A549 (cell line): ENCODE data around the gene ZHX3. TPM values are rescaled to one million over a fixed set of nuclear protein-coding genes. Genes with fewer than 3 reads are reported as not detected.

Source experiments
- ATAC-seq, 2 experiments: fragments of 200-7000 bp in 1 of 2; fragments of >200 bp in 1 of 2; cut with Nextera tagmentation in 1 of 2; cut with Tn5 transposase in 1 of 2; 3 replicates each; pipeline versions ENCODE4 v1.8.0 to v1.9.1; 2018 to 2020; ENCODE audit warnings: mild to moderate bottlenecking in 1 of 2, moderate library complexity in 1 of 2
- CTCF ChIA-PET: fragments of 300-600 bp; sonication (Branson Sonifier 250); formaldehyde crosslinking; extraction: SDS; loops from one replicate; lab custom pipeline; 2021; ENCODE audit warnings: antibody characterized with exemption, inconsistent platforms; lab: Yijun Ruan, JAX
- POLR2A ChIA-PET: fragments of 350-600 bp; formaldehyde crosslinking; extraction: SDS; loops from one replicate; lab custom pipeline; 2021; ENCODE audit warnings: antibody characterized with exemption, inconsistent platforms; lab: Yijun Ruan, JAX
- DNase-seq, 2 experiments: peaks; one replicate each; pipeline versions ENCODE4 v3.0.0 to v3.0.0-alpha.2; 2011 to 2016; ENCODE audit warnings: low read depth in 1 of 2, low spot score in 1 of 2
- FAIRE-seq: peaks from 2 replicates; lab custom pipeline; 2011; peaks lifted over from hg19 to GRCh38; lab: Jason Lieb, UNC
- H3K27ac ChIP-seq, 2 experiments: fragments of >200 bp; sonication (Bioruptor Twin); formaldehyde crosslinking; 3 replicates each; pipeline ENCODE4 v1.5.1; 2016 to 2017
- H3K4me1 ChIP-seq: fragments of >200 bp; sonication (Bioruptor Twin); formaldehyde crosslinking; 3 replicates; pipeline ENCODE4 v1.6.1; 2016
- H3K4me2 ChIP-seq: fragments of >200 bp; sonication (Bioruptor Twin); formaldehyde crosslinking; 3 replicates; pipeline ENCODE4 v1.6.1; 2016
- H3K4me3 ChIP-seq: fragments of >200 bp; sonication (Bioruptor Twin); formaldehyde crosslinking; 3 replicates; pipeline ENCODE4 v1.5.1; 2016
- H3K9me3 ChIP-seq: fragments of >200 bp; sonication (Bioruptor Twin); formaldehyde crosslinking; 3 replicates; pipeline ENCODE4 v1.6.1; 2016
- ATOH8 ChIP-seq: fragments of 250-450 bp; sonication (Bioruptor Pico); IDR thresholded peaks from 2 replicates; pipeline ENCODE4 v1.5.0; 2020; ENCODE audit warnings: low read depth, mild to moderate bottlenecking, moderate library complexity
- BCL3 ChIP-seq: fragments of >200 bp; sonication (Bioruptor Twin); formaldehyde crosslinking; IDR thresholded peaks from 3 replicates; pipeline ENCODE4 v1.6.1; 2016
- HEYL ChIP-seq: fragments of 250-450 bp; sonication (Bioruptor Pico); IDR thresholded peaks from 2 replicates; pipeline ENCODE4 v1.8.0; 2021; ENCODE audit warnings: mild to moderate bottlenecking, moderate library complexity
- JUN ChIP-seq, 2 experiments: fragments of >200 bp; sonication (Bioruptor Twin); formaldehyde crosslinking; IDR thresholded peaks; 2 replicates in 1 of 2; 3 replicates in 1 of 2; pipeline ENCODE4 v1.6.1; 2016 to 2017
- KDM5A ChIP-seq: fragments of 200-600 bp; sonication (generic); IDR thresholded peaks from 2 replicates; pipeline ENCODE4 v1.6.1; 2016; ENCODE audit warnings: antibody characterized with exemption, mild to moderate bottlenecking
- MAZ ChIP-seq: fragments of 150-350 bp; IDR thresholded peaks from 2 replicates; pipeline ENCODE4 v1.6.1; 2014; ENCODE audit warnings: antibody characterized with exemption, low read depth, low read length, borderline replicate concordance
- NFE2L2 ChIP-seq: fragments of 150-350 bp; conservative IDR thresholded peaks from 2 replicates; pipeline ENCODE4 v1.6.1; 2014; ENCODE audit warnings: low read length
- NR3C1 ChIP-seq: fragments of >200 bp; sonication (Bioruptor Twin); formaldehyde crosslinking; IDR thresholded peaks from 3 replicates; pipeline ENCODE4 v1.6.1; 2017
- PHF8 ChIP-seq: fragments of 200-600 bp; sonication (generic); IDR thresholded peaks from 2 replicates; pipeline ENCODE4 v1.6.1; 2016; ENCODE audit warnings: low read depth, mild to moderate bottlenecking, antibody characterized with exemption, moderate library complexity, borderline replicate concordance
- POLR2A ChIP-seq: IDR thresholded peaks from 2 replicates; pipeline ENCODE4 v1.6.1; 2012; ENCODE audit warnings: mild to moderate bottlenecking, low read length
- RARB ChIP-seq: fragments of 250-450 bp; sonication (Bioruptor Pico); IDR thresholded peaks from 2 replicates; pipeline ENCODE4 v1.8.0; 2021; ENCODE audit warnings: mild to moderate bottlenecking, moderate library complexity
- ZFP36 ChIP-seq: fragments of 450-650 bp; IDR thresholded peaks from 2 replicates; pipeline ENCODE4 v1.6.1; 2014; ENCODE audit warnings: borderline replicate concordance; ENCODE audit not compliant: partially characterized antibody
- WGBS: methylation state at CpG from one replicate; pipeline ENCODE4 v1.1.6; 2017; ENCODE audit errors: missing lambda C conversion rate; 5-methylcytosine and 5-hydroxymethylcytosine counted together
- polyA plus RNA-seq, 4 experiments: library from polyadenylated mRNA; depleted of rRNA in 3 of 4; stranded (reverse); fragments of >200 nt; fragmentation: RNase III in 1 of 4; extraction: RNeasy Plus Mini Kit Qiagen cat#74134 plus additional on column Dnase treatment in 1 of 4; gene quantifications; 2 replicates in 3 of 4; 3 replicates in 1 of 4; pipeline ENCODE4 v1.2.3, GENCODE V29; 2011 to 2017
- TF ChIP-seq, protein P1 (sequence below): fragments of 150-350 bp; IDR thresholded peaks from 2 replicates; pipeline ENCODE4 v1.6.1; 2014; ENCODE audit warnings: low read depth, mild to moderate bottlenecking, low read length
- TF ChIP-seq, protein P2 (sequence below): IDR thresholded peaks from 2 replicates; pipeline ENCODE4 v1.6.1; 2012
- TF ChIP-seq, protein P3 (sequence below): fragments of 450-650 bp; IDR thresholded peaks from 2 replicates; pipeline ENCODE4 v1.6.1; 2014; ENCODE audit warnings: antibody characterized with exemption

Gene ZHX3
- polyA plus RNA-seq, 2 of the 4 experiments (the other 2 are of a cell fraction), result 3.6 to 4.1 TPM

DNA sequence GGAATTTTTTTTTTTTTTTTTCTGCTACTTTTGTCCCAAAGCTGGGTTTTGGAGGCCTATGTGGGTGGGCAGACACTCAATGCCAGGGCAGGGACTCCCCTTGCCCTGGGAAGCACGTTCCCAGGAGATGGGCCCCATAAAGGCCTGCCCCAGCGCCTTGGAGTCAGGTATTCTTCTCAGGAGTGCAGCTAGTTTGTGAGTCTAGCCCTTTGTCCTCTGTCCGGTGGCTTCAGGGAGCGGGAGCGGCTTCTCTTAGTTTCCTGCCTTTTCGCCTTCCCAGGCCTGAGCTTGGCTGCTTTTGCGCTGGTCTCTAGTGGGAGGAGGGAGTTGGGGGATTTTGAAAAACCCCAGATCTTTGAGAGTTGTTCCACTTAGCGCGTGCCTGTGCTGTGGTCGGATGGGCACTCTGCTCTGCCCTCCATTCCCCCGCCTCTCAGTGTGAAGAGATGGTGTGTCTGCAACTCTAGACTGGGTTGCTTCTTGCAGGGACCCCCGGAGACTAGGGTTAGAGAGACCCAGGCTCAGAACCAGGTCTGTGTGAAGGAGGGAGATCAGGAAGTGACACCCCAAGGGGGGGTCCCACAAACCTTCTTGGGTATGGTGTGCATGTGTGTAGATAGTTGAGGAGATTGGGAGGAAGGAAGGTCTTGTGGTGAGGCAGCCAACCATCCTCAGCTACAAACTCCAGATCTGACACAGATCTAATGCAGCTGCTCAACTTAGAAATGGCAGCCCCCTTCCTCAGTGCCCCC, 178.9 kb downstream of the ZHX3 start:
- FAIRE-seq, result no peak
- ChIA-PET CTCF (interaction anchor here (0.6 to 7.9 kb wide), 5 partner anchors 14 to 200 kb away, joined by 3 to 103 read pairs (median 4); partner anchors contain the start of gene LPIN3), POLR2A (interaction anchor here (0.6 kb wide), 1 partner anchor 223 kb away, joined by 3 read pairs; no protein-coding TSS in a partner anchor)
- peaks cover 7% of the 10 kb centered on the region for H3K4me1 ChIP-seq
- no peaks in the 10 kb centered on the region for H3K9me3 ChIP-seq
- peak overlapping the region; percentile 89 for H3K4me3 ChIP-seq
- H3K4me2 ChIP-seq, result peak overlapping the region; percentile 98
- no peak for DNase-seq
- no peak for ATAC-seq
- peak overlapping the region; percentile 86 to 91 for H3K27ac ChIP-seq
- 91% methylated on average over 12 of the region's 12 CpGs for WGBS
- TF ChIP-seq ZFP36 (no peak), ATOH8 (CRISPR knock-in tag) (no peak), KDM5A (no peak), MAZ (no peak), PHF8 (no peak), HEYL (CRISPR knock-in tag) (no peak), RARB (CRISPR knock-in tag) (no peak), NR3C1 (no peak), BCL3 (no peak)
- TF ChIP-seq, protein P1, sequence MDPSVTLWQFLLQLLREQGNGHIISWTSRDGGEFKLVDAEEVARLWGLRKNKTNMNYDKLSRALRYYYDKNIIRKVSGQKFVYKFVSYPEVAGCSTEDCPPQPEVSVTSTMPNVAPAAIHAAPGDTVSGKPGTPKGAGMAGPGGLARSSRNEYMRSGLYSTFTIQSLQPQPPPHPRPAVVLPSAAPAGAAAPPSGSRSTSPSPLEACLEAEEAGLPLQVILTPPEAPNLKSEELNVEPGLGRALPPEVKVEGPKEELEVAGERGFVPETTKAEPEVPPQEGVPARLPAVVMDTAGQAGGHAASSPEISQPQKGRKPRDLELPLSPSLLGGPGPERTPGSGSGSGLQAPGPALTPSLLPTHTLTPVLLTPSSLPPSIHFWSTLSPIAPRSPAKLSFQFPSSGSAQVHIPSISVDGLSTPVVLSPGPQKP, result no peak
- TF ChIP-seq, protein P2, sequence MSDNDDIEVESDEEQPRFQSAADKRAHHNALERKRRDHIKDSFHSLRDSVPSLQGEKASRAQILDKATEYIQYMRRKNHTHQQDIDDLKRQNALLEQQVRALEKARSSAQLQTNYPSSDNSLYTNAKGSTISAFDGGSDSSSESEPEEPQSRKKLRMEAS, result no peak

GRCh38 chr20:41137614-41138474, 179.7 kb downstream of the ZHX3 start:
- TF ChIP-seq POLR2A (0 out of 2 replicates have a peak, but pooled peaks have one; percentile 24), JUN (IDR thresholded peaks at IDR 0.05) (0 out of 5 replicates have a peak, but pooled peaks of 1 of the 2 experiments have one; percentile 8), NFE2L2 (no peak)
- TF ChIP-seq, protein P2, result peak; percentile 40; the same call in 1 of the 2 replicates
- TF ChIP-seq, protein P3, sequence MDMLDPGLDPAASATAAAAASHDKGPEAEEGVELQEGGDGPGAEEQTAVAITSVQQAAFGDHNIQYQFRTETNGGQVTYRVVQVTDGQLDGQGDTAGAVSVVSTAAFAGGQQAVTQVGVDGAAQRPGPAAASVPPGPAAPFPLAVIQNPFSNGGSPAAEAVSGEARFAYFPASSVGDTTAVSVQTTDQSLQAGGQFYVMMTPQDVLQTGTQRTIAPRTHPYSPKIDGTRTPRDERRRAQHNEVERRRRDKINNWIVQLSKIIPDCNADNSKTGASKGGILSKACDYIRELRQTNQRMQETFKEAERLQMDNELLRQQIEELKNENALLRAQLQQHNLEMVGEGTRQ, result peak; percentile 71
- H3K4me2 ChIP-seq, result peak overlapping the region; percentile 98
- CTCF ChIA-PET, result interaction anchor here (0.6 to 7.9 kb wide), 6 partner anchors 14 to 201 kb away, joined by 3 to 103 read pairs (median 6); partner anchors contain the start of gene LPIN3
- no peaks in the 10 kb centered on the region for H3K9me3 ChIP-seq
- H3K4me3 ChIP-seq, result peak overlapping the region; percentile 89
- DNase-seq (peak; percentile 25 to 47), ATAC-seq (peak; percentile 6 to 12; a peak in 5 of 6 replicates), FAIRE-seq (no peak)
- H3K27ac ChIP-seq, result peak overlapping the region; percentile 86 to 91
- 2% methylated on average over 25 of the region's 66 CpGs for WGBS
- POLR2A ChIA-PET, result interaction anchor here (0.6 to 1.1 kb wide), 2 partner anchors 40 to 224 kb away, joined by 3 read pairs; no protein-coding TSS in a partner anchor
- peaks cover 7% of the 10 kb centered on the region for H3K4me1 ChIP-seq
